A673 (cell line): ENCODE measurements around the gene CRISPLD2. TPM values are rescaled to one million over a fixed set of nuclear protein-coding genes. Genes with fewer than 3 reads are reported as not detected.

Experiments used
- BruUV-seq: library from RNA; stranded (reverse); fragments of 400-500 nt; replicated peaks from 2 replicates; lab custom pipeline; 2021; lab: Mats Ljungman, UMichigan
- CTCF ChIA-PET: fragments of 300-600 bp; sonication (Branson Sonifier 250); formaldehyde crosslinking; loops from one replicate; lab custom pipeline; 2022; ENCODE audit warnings: antibody characterized with exemption; lab: Charles Lee
- POLR2A ChIA-PET: fragments of 300-600 bp; sonication (Branson Sonifier 250); formaldehyde crosslinking; loops from one replicate; lab custom pipeline; 2022; ENCODE audit warnings: antibody characterized with exemption; ENCODE audit not compliant: low non-redundant PET; lab: Charles Lee
- DNase-seq: peaks from one replicate; pipeline ENCODE4 v3.0.0-alpha.2; 2015; ENCODE audit warnings: low spot score
- H3K27ac ChIP-seq: fragments of 200-600 bp; sonication (generic); 2 replicates; pipeline ENCODE4 v1.5.1; 2016; ENCODE audit warnings: mixed run types, low read depth, mild to moderate bottlenecking, mixed read lengths, antibody characterized with exemption, low read length; ENCODE audit not compliant: poor library complexity, severe bottlenecking
- H3K27me3 ChIP-seq: fragments of 200-600 bp; sonication (generic); replicated peaks from 2 replicates; pipeline ENCODE4 v1.6.1; 2017; ENCODE audit warnings: mixed run types, low read depth, mild to moderate bottlenecking, mixed read lengths, antibody characterized with exemption, low read length; ENCODE audit not compliant: insufficient read depth, poor library complexity
- H3K36me3 ChIP-seq: fragments of 200-600 bp; sonication (generic); 2 replicates; pipeline ENCODE4 v1.6.1; 2016; ENCODE audit warnings: mixed run types, mild to moderate bottlenecking, mixed read lengths, antibody characterized with exemption, low read length; ENCODE audit not compliant: insufficient read depth, poor library complexity, severe bottlenecking
- H3K4me1 ChIP-seq: fragments of 200-600 bp; sonication (generic); 2 replicates; pipeline ENCODE4 v1.6.1; 2017; ENCODE audit warnings: mixed run types, mild to moderate bottlenecking, mixed read lengths, antibody characterized with exemption, low read length; ENCODE audit not compliant: insufficient read depth, poor library complexity, severe bottlenecking
- H3K4me3 ChIP-seq: fragments of 200-600 bp; sonication (generic); 2 replicates; pipeline ENCODE4 v1.5.1; 2016; ENCODE audit warnings: low read depth, mixed run types, mild to moderate bottlenecking, mixed read lengths, low read length; ENCODE audit not compliant: poor library complexity, severe bottlenecking
- H3K9me3 ChIP-seq: fragments of 200-600 bp; sonication (generic); 2 replicates; pipeline ENCODE4 v1.6.1; 2016; ENCODE audit warnings: mixed run types, low read depth, mild to moderate bottlenecking, mixed read lengths, antibody characterized with exemption, low read length; ENCODE audit not compliant: poor library complexity, severe bottlenecking
- CTCF ChIP-seq: fragments of 300-800, 200-600 bp; sonication (generic); conservative IDR thresholded peaks from 2 replicates; pipeline ENCODE4 v1.5.1; 2017; ENCODE audit warnings: low read depth, mild to moderate bottlenecking, antibody characterized with exemption, low read length, moderate library complexity, mixed read lengths
- EZH2 ChIP-seq: fragments of 200-600 bp; sonication (generic); IDR thresholded peaks from 2 replicates; pipeline ENCODE4 v1.6.1; 2017; ENCODE audit warnings: borderline replicate concordance, low read depth, mild to moderate bottlenecking, mixed read lengths, antibody characterized with exemption, low read length; ENCODE audit not compliant: poor library complexity, severe bottlenecking
- intact Hi-C: fragments of 100-400 bp; cut with micrococcal nuclease; formaldehyde crosslinking; loops from one replicate; pipeline ENCODE4 v1.10.0; 2022; ENCODE audit not compliant: unreplicated experiment
- total RNA-seq: library from RNA; stranded (reverse); gene quantifications from 2 replicates; pipeline ENCODE4 v1.2.3, GENCODE V29; 2021

CRISPLD2 gene
- total RNA-seq, 1 experiment from 2014 or later = 0.32 TPM

GRCh38 chr16:84898447-84898846 lies 78.7 kb downstream of the CRISPLD2 start:
- intact Hi-C loops = no loop called here
- CTCF ChIA-PET = interaction anchor here (0.6 kb wide), 1 partner anchor 73 kb away, joined by 3 read pairs; no protein-coding TSS in a partner anchor

GRCh38 chr16:84899414-84899813 lies 79.6 kb downstream of the CRISPLD2 start:
- POLR2A ChIA-PET = no interaction called here
- CTCF ChIA-PET = interaction anchor here (0.6 kb wide), 1 partner anchor 278 kb away, joined by 3 read pairs; no protein-coding TSS in a partner anchor
- intact Hi-C loops = no loop called here
- H3K4me3 ChIP-seq = no peak overlapping the region
- H3K9me3 ChIP-seq = no peaks in the 10 kb centered on the region
- H3K27me3 ChIP-seq = no peaks in the 10 kb centered on the region
- no peak overlapping the region for H3K27ac ChIP-seq
- no TSS peak for BruUV-seq
- TF ChIP-seq EZH2 (no peak), CTCF (no peak)
- H3K36me3 ChIP-seq = no peaks in the 10 kb centered on the region
- no peaks in the 10 kb centered on the region for H3K4me1 ChIP-seq
- no peak for DNase-seq

More at GRCh38 chr16:84898447-84898846, 78.7 kb downstream of the CRISPLD2 start:
- POLR2A ChIA-PET = no interaction called here
- no peak for DNase-seq
- BruUV-seq = no TSS peak
- no peak overlapping the region for H3K4me3 ChIP-seq
- H3K9me3 ChIP-seq = no peaks in the 10 kb centered on the region
- no peak overlapping the region for H3K27ac ChIP-seq
- H3K4me1 ChIP-seq = no peaks in the 10 kb centered on the region
- H3K36me3 ChIP-seq = no peaks in the 10 kb centered on the region
- no peaks in the 10 kb centered on the region for H3K27me3 ChIP-seq
- TF ChIP-seq EZH2 = no peak
- TF ChIP-seq CTCF = no peak

- Histone ChIP-seq H3K4me1 (no peaks in the 10 kb centered on the region), H3K4me3 (no peak overlapping the region), H3K9me3 (no peaks in the 10 kb centered on the region), H3K36me3 (no peaks in the 10 kb centered on the region), H3K27ac (no peak overlapping the region), H3K27me3 (no peaks in the 10 kb centered on the region)
- ChIA-PET CTCF (no interaction called here), POLR2A (no interaction called here)
- intact Hi-C loops = no loop called here
- BruUV-seq = no TSS peak
- DNase-seq = no peak
- TF ChIP-seq CTCF (no peak), EZH2 (no peak)
Observed at GRCh38 chr16:84905965-84906460, 86.2 kb downstream of the CRISPLD2 start.
